ENCODE results near the gene RALGAPA1. TPM values are rescaled to one million over a fixed set of nuclear protein-coding genes. Genes with fewer than 3 reads are reported as not detected.
"Not testable (repeated sequence)": the region's sequence is repeated elsewhere in the genome, so short reads cannot be mapped to it uniquely, and the experiment has no call there.

The RALGAPA1 gene
- total RNA-seq, 1 donor from 2014 or later, result 40.3 TPM

DNA sequence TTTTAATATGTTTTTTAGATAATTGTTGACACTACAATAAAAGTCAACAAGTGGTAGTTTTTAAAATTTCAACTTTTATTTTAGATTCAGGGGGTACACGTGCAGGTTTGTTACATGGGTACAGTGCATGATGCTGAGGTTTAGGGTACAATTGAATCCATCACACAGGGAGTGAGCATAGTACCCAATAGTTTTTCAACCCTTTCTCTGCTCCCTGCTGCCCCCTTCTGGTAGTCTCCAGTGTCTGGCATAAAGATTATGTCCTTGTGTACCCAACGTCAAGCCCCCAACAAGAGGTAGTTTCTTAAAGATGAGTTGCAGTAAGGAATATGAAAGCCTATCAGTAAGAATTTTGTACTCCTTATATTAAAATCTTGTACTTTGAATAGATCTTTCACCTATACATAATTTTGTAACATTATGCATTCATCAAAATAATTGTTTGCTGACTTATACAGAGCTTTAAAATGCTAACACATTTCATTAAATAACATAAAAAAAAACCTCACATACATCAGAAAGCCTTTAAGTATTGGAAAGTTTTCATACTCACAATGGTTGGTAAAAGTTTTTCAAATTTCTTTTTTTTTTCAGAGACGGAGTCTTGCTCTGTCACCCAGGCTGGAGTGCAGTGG lies 5.4 kb upstream of the RALGAPA1 start:
- peak; percentile 67 for DNase-seq (ENCODE audit: low spot score)
- Mint-ChIP-seq H3K9me3 (no peaks in the 10 kb centered on the region), H3K36me3 (ENCODE audit: low read depth) (no peaks in the 10 kb centered on the region), H3K27ac (no peak overlapping the region), H3K27me3 (ENCODE audit: insufficient read depth) (no peaks in the 10 kb centered on the region), H3K4me1 (ENCODE audit: low read depth) (peaks cover under 1% of the 10 kb centered on the region), H3K4me3 (no peak overlapping the region)
- intact Hi-C loops (cut with micrococcal nuclease), result loop anchor here (1.0 to 2.0 kb wide), 2 partner anchors 282 to 375 kb away; no protein-coding TSS in a partner anchor

DNA sequence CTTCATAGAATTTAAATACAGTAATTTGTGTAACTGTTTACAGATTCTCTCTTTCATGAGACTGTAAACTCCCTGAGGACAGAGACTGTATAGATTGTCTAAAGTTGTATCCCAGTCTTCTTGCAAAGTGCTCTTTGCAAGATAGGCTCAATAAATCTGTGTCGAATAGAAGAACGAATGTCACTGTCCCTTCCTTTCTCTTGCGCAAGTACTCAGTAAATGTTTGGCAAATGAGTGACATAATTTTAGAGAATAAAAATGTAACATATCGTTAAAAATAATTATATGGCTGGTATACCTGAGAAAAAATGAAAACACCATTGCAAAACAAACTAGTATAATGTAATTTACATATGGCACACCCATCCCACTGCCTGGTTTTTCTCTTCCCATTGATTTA lies 1.9 kb upstream of the RALGAPA1 start:
- peaks cover 3% of the 10 kb centered on the region for H3K27me3 Mint-ChIP-seq (ENCODE audit: insufficient read depth)
- peaks cover 29% of the 10 kb centered on the region for H3K4me1 Mint-ChIP-seq (ENCODE audit: low read depth)
- H3K4me3 Mint-ChIP-seq, result no peak overlapping the region
- DNase-seq (ENCODE audit: low spot score), result no peak
- no peak overlapping the region for H3K27ac Mint-ChIP-seq
- intact Hi-C loops (cut with micrococcal nuclease), result no loop called here
- no peaks in the 10 kb centered on the region for H3K9me3 Mint-ChIP-seq
- H3K36me3 Mint-ChIP-seq (ENCODE audit: low read depth), result peaks cover 2% of the 10 kb centered on the region

DNA sequence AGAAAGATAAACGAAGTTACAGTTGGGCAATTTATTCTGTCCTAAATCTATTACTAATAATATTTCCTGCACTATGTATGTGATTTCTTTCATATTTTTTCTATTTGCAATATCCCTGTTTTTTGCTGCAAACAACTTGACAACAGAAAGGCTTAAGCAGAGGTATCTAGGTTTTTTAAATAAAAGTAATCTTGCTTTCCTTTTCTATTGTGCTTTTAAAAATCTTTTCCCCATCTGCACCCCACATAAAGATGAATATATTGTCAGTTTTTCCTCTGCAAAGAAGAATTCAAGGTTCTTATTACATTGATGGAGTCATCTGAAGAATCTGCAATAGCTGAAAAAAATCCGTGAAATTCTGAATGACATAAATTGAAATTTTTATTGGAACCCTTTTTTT lies 502 bp upstream of the RALGAPA1 start:
- intact Hi-C loops (cut with micrococcal nuclease), result loop anchor here (1.0 to 5.0 kb wide), 7 partner anchors 17 to 763 kb away; partner anchors contain the start of genes BRMS1L, FAM177A1, PPP2R3C and PRORP
- Mint-ChIP-seq H3K27me3 (ENCODE audit: insufficient read depth) (peaks cover 3% of the 10 kb centered on the region), H3K4me3 (peak overlapping the region; percentile 56), H3K9me3 (no peaks in the 10 kb centered on the region), H3K4me1 (ENCODE audit: low read depth) (peaks cover 29% of the 10 kb centered on the region), H3K36me3 (ENCODE audit: low read depth) (peaks cover 4% of the 10 kb centered on the region), H3K27ac (peak overlapping the region; percentile 44)
- no peak for DNase-seq (ENCODE audit: low spot score)

DNA sequence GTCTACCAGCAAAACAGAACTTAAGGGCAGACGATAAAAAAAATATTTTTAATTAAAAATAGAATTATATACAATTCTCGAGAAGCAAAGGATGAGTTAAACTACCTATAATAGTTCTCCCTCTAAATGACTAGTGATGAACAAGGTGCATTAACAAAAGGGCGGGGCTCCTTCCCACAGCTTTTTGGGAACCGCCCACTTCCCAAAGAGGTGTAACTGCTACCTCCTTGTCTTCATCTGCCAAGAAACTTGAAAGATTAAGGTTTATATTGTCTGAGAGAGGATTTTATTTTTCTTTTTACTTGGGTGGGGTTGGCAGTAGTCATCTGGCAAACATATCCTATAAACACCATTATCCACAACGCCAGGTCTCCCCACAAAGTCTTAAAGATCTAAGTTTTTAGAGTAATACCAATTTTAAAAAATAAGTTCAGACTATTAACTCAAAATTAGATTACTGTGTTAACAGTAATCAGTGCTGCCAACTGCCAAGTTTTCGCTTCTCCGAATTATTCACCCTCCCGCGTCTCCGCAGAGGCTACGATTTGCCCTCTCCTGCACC lies 938 bp downstream of the RALGAPA1 start:
- peak overlapping the region; percentile 100 for H3K4me3 Mint-ChIP-seq
- peak overlapping the region; percentile 97 for H3K27ac Mint-ChIP-seq

DNA sequence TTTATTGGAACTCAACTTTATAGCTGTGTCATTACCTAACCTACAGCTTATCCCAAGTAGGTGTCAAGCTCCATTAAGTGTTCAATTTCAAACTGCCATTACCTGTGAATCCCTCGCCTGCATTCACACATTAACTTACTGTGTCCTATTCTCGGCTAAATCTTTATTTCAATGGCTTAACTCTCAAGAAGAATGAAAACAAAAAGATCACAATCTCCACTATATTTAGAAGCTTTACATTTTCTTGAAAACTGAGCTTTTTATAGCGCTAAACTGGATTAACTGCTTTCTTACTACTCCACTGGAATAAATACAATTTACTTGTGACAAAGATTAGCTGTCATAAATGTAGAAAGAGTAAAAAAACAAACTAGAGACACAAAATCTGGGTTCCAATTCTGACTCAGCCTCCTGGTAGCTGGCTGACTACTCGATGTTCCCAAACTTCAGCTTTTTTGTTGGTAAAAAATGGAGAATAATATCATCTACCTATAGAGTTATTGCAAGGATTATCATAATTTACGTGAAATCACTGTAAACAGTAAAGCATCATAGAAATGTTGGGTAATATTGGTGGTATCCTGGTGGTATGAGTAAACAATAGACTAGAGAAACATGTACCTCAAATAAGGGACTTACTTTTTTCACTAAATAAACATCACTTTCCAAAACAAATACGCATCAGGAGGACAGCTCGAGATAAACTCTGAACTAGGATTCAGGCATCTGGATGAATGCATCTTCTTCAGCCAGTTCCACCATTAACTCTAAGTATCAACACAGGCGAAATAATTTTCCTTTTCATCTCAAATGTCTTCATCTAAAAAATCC lies 1.7 kb downstream of the RALGAPA1 start:
- Mint-ChIP-seq H3K27ac (peak overlapping the region; percentile 25), H3K4me3 (peak overlapping the region; percentile 78), H3K36me3 (ENCODE audit: low read depth) (peaks cover 9% of the 10 kb centered on the region), H3K27me3 (ENCODE audit: insufficient read depth) (peaks cover 3% of the 10 kb centered on the region), H3K9me3 (no peaks in the 10 kb centered on the region), H3K4me1 (ENCODE audit: low read depth) (peaks cover 29% of the 10 kb centered on the region)
- no peak for DNase-seq (ENCODE audit: low spot score)
- intact Hi-C loops (cut with micrococcal nuclease), result loop anchor here (2.0 to 5.0 kb wide), 3 partner anchors 390 to 825 kb away; partner anchors contain the start of genes PPP2R3C, PRORP and SRP54

More for the DNA sequence above, 938 bp downstream of the RALGAPA1 start:
- H3K4me1 Mint-ChIP-seq (ENCODE audit: low read depth), result peaks cover 29% of the 10 kb centered on the region
- no peaks in the 10 kb centered on the region for H3K9me3 Mint-ChIP-seq
- H3K36me3 Mint-ChIP-seq (ENCODE audit: low read depth), result peaks cover 5% of the 10 kb centered on the region
- DNase-seq (ENCODE audit: low spot score), result no peak
- H3K27me3 Mint-ChIP-seq (ENCODE audit: insufficient read depth), result peaks cover 3% of the 10 kb centered on the region
- intact Hi-C loops (cut with micrococcal nuclease), result loop anchor here (2.0 to 5.0 kb wide), 4 partner anchors 119 to 761 kb away; partner anchors contain the start of genes FAM177A1, PPP2R3C and PRORP

DNA sequence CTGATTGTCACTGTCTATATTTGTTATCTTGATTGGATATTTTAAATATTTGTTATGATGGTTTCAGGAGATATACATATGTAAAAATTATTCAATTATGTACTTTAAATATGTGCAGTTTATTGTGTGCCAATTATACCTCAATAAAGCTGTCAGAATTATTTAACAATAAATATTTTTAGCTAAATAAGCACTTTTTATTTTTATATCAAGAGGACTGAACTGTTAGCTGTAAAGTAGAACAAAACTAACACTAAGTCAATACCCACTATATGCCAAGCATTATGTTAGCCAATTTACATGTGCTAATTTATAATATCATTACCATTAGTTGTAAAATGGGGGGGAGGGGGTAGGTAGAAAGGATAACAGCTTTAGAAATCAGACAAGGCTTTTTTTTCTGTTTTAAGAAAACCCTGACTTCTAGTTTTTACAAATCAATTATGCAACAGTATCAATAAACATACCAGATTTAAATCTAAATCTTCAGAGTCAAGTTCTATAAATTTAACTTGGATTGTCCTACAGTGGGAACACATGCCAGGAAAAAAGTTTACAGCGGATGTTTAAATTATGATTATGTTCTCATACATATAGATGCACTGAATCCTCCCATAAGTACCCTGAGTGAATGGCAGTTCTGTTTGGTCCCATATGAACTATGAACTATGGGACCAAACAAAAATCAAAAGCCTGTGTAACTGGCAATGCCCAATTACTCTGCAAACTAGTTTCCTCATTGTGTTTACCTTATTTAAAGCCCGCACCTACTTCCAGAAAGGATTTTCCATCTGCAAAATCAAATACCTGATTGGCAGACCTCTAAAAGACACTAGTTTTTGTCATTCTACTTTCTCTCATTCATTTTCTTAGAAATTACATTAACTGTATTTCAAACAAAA lies 2.8 kb downstream of the RALGAPA1 start:
- peak overlapping the region; percentile 78 for H3K4me3 Mint-ChIP-seq

GRCh38 chr14:35797796-35798195 lies 11.3 kb downstream of the RALGAPA1 start:
- no peaks in the 10 kb centered on the region for H3K9me3 Mint-ChIP-seq
- no peak for DNase-seq (ENCODE audit: low spot score)
- H3K4me1 Mint-ChIP-seq (ENCODE audit: low read depth), result peaks cover 11% of the 10 kb centered on the region
- no peaks in the 10 kb centered on the region for H3K27me3 Mint-ChIP-seq (ENCODE audit: insufficient read depth)
- intact Hi-C loops (cut with micrococcal nuclease), result no loop called here
- no peaks in the 10 kb centered on the region for H3K36me3 Mint-ChIP-seq (ENCODE audit: low read depth)
- H3K27ac Mint-ChIP-seq, result no peak overlapping the region
- no peak overlapping the region for H3K4me3 Mint-ChIP-seq

More for the DNA sequence above, 2.8 kb downstream of the RALGAPA1 start:
- H3K9me3 Mint-ChIP-seq, result no peaks in the 10 kb centered on the region
- peaks cover 3% of the 10 kb centered on the region for H3K27me3 Mint-ChIP-seq (ENCODE audit: insufficient read depth)
- intact Hi-C loops (cut with micrococcal nuclease), result loop anchor here (2.0 to 5.0 kb wide), 3 partner anchors 389 to 823 kb away; partner anchors contain the start of genes PPP2R3C, PRORP and SRP54
- no peak for DNase-seq (ENCODE audit: low spot score)
- peaks cover 29% of the 10 kb centered on the region for H3K4me1 Mint-ChIP-seq (ENCODE audit: low read depth)
- H3K27ac Mint-ChIP-seq, result no peak overlapping the region
- peaks cover 9% of the 10 kb centered on the region for H3K36me3 Mint-ChIP-seq (ENCODE audit: low read depth)

- intact Hi-C loops (cut with micrococcal nuclease), result no loop called here
- H3K27me3 Mint-ChIP-seq (ENCODE audit: insufficient read depth), result no peaks in the 10 kb centered on the region
- no peaks in the 10 kb centered on the region for H3K9me3 Mint-ChIP-seq
- H3K4me1 Mint-ChIP-seq (ENCODE audit: low read depth), result peaks cover 19% of the 10 kb centered on the region
- peaks cover 4% of the 10 kb centered on the region for H3K36me3 Mint-ChIP-seq (ENCODE audit: low read depth)
- H3K27ac Mint-ChIP-seq, result no peak overlapping the region
- H3K4me3 Mint-ChIP-seq, result no peak overlapping the region
- DNase-seq (ENCODE audit: low spot score), result no peak
Observed at GRCh38 chr14:35789651-35790050, 19.4 kb downstream of the RALGAPA1 start.

DNA sequence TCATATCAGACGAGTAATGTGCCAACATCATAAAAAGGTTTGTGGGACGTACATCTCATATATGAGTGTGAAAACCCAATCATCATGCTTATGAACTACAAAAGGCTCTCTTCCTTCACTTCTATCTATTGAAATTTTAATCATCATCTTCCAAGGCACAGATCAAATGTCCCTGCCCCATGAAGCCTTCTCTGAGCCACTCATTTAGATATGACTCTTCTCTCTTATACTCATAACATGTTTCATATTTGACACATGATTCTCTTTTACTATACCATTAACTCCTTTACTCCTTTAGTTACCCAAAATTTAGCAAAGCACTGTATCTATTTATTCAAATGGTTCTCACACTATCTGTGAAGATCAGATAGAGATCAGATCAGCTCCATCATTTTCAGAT lies 22.2 kb downstream of the RALGAPA1 start:
- H3K4me3 Mint-ChIP-seq, result no peak overlapping the region
- no peaks in the 10 kb centered on the region for H3K27me3 Mint-ChIP-seq (ENCODE audit: insufficient read depth)
- intact Hi-C loops (cut with micrococcal nuclease), result no loop called here
- H3K27ac Mint-ChIP-seq, result no peak overlapping the region
- no peak for DNase-seq (ENCODE audit: low spot score)
- peaks cover 6% of the 10 kb centered on the region for H3K36me3 Mint-ChIP-seq (ENCODE audit: low read depth)
- no peaks in the 10 kb centered on the region for H3K9me3 Mint-ChIP-seq
- H3K4me1 Mint-ChIP-seq (ENCODE audit: low read depth), result peaks cover 19% of the 10 kb centered on the region

- H3K27me3 Mint-ChIP-seq (ENCODE audit: insufficient read depth), result no peaks in the 10 kb centered on the region
- peaks cover 8% of the 10 kb centered on the region for H3K36me3 Mint-ChIP-seq (ENCODE audit: low read depth)
- H3K4me3 Mint-ChIP-seq, result no peak overlapping the region
- intact Hi-C loops (cut with micrococcal nuclease), result no loop called here
- no peak overlapping the region for H3K27ac Mint-ChIP-seq
- H3K9me3 Mint-ChIP-seq, result peaks cover 13% of the 10 kb centered on the region
- DNase-seq (ENCODE audit: low spot score), result no peak
- peaks cover 6% of the 10 kb centered on the region for H3K4me1 Mint-ChIP-seq (ENCODE audit: low read depth)
Observed at GRCh38 chr14:35783699-35784098, 25.4 kb downstream of the RALGAPA1 start.

- Mint-ChIP-seq H3K36me3 (ENCODE audit: low read depth) (peaks cover 8% of the 10 kb centered on the region), H3K4me3 (no peak overlapping the region), H3K27me3 (ENCODE audit: insufficient read depth) (no peaks in the 10 kb centered on the region), H3K4me1 (ENCODE audit: low read depth) (no peaks in the 10 kb centered on the region), H3K27ac (no peak overlapping the region), H3K9me3 (peaks cover 13% of the 10 kb centered on the region)
- DNase-seq (ENCODE audit: low spot score), result no peak
- intact Hi-C loops (cut with micrococcal nuclease), result no loop called here
Observed at GRCh38 chr14:35779368-35779767, 29.7 kb downstream of the RALGAPA1 start.

DNA sequence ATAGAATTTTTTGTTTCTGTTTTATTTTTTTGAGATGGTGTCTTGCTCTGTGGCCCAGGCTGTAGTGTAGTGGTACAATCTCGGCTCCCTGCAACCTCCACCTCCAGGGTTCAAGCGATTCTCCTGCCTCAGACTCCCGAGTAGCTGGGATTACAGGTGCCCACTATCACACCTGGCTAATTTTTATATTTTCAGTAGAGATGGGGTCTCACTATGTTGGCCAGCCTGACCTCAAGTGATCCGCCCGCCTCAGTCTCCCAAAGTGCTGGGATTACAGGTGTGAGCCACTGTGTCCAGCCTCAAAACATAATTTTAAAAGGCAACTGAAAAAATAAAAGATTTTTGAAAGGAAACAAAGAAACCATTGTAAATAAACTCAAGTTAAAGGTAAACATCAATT lies 31.5 kb downstream of the RALGAPA1 start:
- H3K4me3 Mint-ChIP-seq; H3K4me1 Mint-ChIP-seq (ENCODE audit: low read depth); H3K27ac Mint-ChIP-seq; H3K27me3 Mint-ChIP-seq (ENCODE audit: insufficient read depth); intact Hi-C loops (cut with micrococcal nuclease); DNase-seq (ENCODE audit: low spot score); H3K36me3 Mint-ChIP-seq (ENCODE audit: low read depth): not testable (repeated sequence)
- H3K9me3 Mint-ChIP-seq, result peaks cover 13% of the 10 kb centered on the region
